Suppressor macrophage (primary cell): ENCODE results near the gene CHSY1.
"Not testable (repeated sequence)": the region's sequence is repeated elsewhere in the genome, so short reads cannot be mapped to it uniquely, and the experiment has no call there.

ENCODE experiments used
- DNase-seq, 4 experiments: peaks; one replicate each; pipeline ENCODE4 v3.0.0-alpha.2; 2020 to 2022
- total RNA-seq, 17 experiments: gene quantifications; one replicate each; lab custom pipeline; 2026; ENCODE audit warnings: mixed read lengths in 6 of 17, inconsistent platforms in 3 of 17; lab: John Stamatoyannopoulos, UW

Gene CHSY1
- total RNA-seq = 25.6 to 96.5 (median 63.1) reads per million in 17 experiments

GRCh38 chr15:101251830-101252820 is at the start of gene CHSY1:
TSS of gene CHSY1 (minus strand) at chr15:101252048. CDS start at chr15:101251456, 592 bp downstream.
- peak; percentile 96 to 98 (median 97) for DNase-seq

DNA sequence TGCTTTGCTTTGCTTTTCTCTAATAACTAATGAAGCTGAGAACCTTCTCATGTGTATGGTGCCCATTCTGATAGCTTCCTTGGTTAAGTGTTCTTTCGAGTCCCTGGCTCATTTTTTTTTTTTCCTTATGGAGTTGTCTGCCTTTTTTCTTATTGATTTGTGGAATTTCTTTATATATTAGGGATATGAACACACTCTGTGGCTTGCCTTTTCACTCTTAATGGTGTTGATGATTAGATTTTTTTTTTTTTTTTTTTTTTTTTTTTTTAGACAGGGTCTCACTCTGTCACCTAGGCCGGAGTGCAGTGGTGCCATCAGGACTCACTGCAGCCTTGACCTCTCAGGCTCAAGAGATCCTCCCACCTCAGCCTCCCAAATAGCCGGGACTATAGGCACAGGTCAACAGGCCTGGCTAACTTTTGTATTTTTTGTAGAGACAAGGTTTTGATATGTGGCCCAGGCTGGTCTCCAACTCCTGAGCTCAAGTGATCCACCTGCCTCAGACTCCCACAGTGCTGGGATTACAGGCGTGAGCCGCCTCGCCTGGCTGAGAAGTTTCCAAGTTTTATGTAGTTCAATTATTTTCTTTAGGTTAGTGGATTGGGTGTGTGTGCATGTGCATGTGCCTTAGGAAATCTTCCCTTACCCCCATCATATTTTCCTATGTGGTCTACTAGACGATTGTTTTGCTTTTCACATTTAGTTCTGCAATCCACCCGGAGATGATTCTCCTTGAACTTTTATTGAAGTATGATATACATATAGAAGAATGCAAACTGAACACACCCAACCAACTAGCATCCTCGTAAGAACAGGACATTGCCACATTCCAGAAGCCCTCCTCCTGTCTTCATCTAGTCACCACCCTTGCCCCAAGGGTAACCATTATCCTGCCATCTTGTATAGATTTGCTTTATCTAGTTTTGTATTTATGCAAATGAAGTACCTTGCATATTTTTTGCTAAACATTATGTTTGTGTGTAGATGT is 44.9 kb upstream of the CHSY1 start:
- no peak for DNase-seq

- DNase-seq = peak in 1 of 4 experiments; percentile 20
These were observed 43.8 kb upstream of the CHSY1 start for GRCh38 chr15:101295607-101296161.

- peak; percentile 97 to 99 (median 98) for DNase-seq
These were observed 43.1 kb upstream of the CHSY1 start, which contains the start of gene SNRPA1 for GRCh38 chr15:101294731-101295606. TSS of gene SNRPA1 (minus strand) at chr15:101295248. CDS start at chr15:101295178, 70 bp downstream.

- no peak for DNase-seq
These were observed 41.3 kb upstream of the CHSY1 start for GRCh38 chr15:101293122-101293521.

- DNase-seq = peak; percentile 66 to 89 (median 74)
These were observed 37.2 kb upstream of the CHSY1 start for GRCh38 chr15:101288905-101289513.

DNA sequence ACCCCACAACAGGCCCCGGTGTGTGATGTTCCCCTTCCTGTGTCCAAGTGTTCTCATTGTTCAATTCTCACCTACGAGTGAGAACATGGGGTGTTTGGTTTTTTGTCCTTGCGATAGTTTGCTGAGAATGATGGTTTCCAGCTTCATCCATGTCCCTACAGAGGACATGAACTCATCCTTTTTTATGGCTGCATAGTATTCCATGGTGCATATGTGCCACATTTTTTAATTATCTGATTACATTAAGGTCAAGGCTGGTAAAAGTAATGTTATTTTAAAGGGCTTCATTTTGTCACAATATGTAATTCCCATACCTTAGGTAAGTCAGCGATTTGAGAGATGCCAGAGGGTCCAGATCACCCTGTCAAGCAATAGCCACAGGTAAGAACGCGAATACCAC is 35.5 kb upstream of the CHSY1 start:
- DNase-seq = not testable (repeated sequence)

- DNase-seq = no peak
These were observed 34.7 kb upstream of the CHSY1 start for GRCh38 chr15:101286471-101287114.

GRCh38 chr15:101283931-101284330 is 32.1 kb upstream of the CHSY1 start:
- DNase-seq = no peak

DNA sequence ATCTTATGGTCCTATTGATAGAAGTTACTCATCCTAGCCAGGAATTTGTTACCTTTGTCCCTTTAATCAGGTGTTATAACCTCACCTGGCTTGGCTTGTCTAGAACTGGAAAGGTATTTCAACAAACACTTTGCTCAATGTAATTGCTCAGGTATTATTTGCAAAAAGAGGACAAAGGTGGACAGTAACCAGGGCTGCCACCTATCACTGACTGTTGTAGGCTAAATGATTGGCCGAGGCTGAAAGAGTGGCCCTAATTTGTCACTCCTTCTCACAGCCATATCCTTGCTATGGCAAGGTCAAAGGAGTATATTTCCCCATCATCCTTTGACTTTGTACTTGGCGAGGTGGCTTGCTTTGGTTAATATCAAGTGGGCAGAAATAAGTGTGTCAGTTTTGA is 28.2 kb upstream of the CHSY1 start:
- DNase-seq = no peak

DNA sequence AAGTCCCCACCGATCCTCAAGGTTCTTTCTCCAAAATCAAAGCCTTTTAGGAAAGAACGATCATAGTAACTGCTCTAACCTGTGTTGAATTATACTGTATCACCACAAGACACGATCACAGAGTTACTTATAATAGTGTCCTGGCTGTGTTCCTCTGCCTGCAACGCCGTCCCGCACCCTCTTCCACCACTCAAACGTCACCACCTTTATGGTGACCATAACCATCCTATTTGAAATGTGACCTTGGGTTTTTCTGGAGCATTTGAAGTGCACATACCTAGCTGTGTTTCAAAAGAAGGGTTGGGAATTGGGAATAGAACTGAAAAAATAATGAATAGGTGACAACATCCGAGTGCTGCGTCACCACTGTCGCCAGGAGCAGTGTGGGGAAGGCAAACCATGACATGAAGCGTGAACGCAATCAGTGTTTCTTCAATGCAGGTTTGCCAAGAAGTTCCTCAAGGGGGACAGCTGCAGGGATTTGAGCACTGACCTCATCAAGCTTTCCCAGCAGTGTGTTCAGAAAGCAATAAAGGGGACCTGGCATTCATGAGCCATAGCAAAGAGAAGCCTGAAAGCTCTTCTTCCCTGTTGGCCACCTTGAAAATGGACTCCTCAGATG is 26.2 kb upstream of the CHSY1 start:
- no peak for DNase-seq

GRCh38 chr15:101277038-101277822 is 25.4 kb upstream of the CHSY1 start, which contains the start of gene SELENOS:
TSS of gene SELENOS (minus strand) at chr15:101277485. CDS start at chr15:101277417, 68 bp downstream.
- peak; percentile 95 to 99 (median 97) for DNase-seq

GRCh38 chr15:101276501-101277037 is 24.7 kb upstream of the CHSY1 start:
- peak in 3 of 4 experiments; percentile 42 to 51 (median 48) for DNase-seq

DNA sequence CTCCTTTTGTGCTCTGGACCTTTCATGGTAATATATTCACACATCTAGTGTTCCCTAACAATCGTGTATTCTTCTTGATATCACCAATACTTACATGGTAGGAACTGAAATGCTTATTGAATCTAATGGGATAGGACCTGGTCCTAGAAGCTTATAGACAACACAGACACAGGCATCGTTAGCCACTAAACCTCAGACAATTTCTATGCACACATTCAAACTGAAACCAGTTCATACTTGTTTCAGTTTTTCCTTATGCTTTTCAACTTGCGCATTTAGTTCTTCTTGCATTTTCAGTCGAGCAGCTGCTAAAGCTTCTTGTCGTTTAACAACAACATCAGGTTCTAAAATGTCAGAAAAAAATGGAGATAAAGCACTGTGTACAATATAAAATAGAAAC is 23.2 kb upstream of the CHSY1 start:
- no peak for DNase-seq

GRCh38 chr15:101273534-101273933 is 21.7 kb upstream of the CHSY1 start:
- DNase-seq = no peak

GRCh38 chr15:101272584-101272983 is 20.7 kb upstream of the CHSY1 start:
- no peak for DNase-seq

GRCh38 chr15:101269479-101270223 is 17.8 kb upstream of the CHSY1 start:
- DNase-seq = peak in 1 of 4 experiments; percentile 24
